ENCODE results near the gene HSP90AB1. TPM values are rescaled to one million over a fixed set of nuclear protein-coding genes. Genes with fewer than 3 reads are reported as not detected.

The HSP90AB1 gene
- polyA plus RNA-seq, 2 donors: 129 to 403 TPM

DNA sequence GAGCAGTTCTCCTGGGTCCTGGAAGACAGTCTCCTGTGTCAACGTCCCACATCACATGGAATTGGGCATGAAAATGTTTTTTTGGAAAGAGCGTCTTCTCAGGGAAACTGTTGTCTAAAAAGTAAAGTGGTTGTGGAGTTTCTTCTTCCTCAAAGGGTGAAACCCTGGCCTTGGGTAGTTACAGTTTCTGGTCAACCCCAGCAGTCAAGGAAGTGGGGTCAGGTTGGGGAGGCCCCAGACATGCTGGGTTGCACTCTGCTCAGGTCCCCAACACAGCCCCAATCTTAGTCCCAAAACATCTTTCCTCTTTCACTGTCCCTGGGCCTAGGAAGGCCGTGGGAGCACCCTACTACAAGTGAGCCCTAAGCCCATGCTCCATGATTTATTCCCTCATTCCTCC, 19.4 kb downstream of the HSP90AB1 start:
- Histone ChIP-seq H3K36me3 (ENCODE audit: control insufficient read depth in 2 of 2, insufficient read depth in 2 of 2, low read length in 1 of 2) (peaks cover 0 to 4% of the 10 kb centered on the region in 2 donors), H3K9me3 (ENCODE audit: control insufficient read depth in 2 of 2, insufficient read depth in 1 of 2, low read depth in 1 of 2, low read length in 1 of 2) (no peaks in the 10 kb centered on the region), H3K27me3 (ENCODE audit: control insufficient read depth in 1 of 2, insufficient read depth in 2 of 2, low read length in 2 of 2) (peaks cover 0 to 9% of the 10 kb centered on the region in 2 donors), H3K27ac (ENCODE audit: low read depth in 2 of 2, low read length in 1 of 2) (no peak overlapping the region), H3K4me3 (ENCODE audit: low read depth in 1 of 2, low read length in 2 of 2) (no peak overlapping the region), H3K4me1 (ENCODE audit: control insufficient read depth in 2 of 2, insufficient read depth in 2 of 2, low read length in 1 of 2) (peaks cover 7 to 22% of the 10 kb centered on the region in 2 donors)
- 79 to 80% methylated on average over 3 of the region's 3 CpGs for WGBS, 2 donors

DNA sequence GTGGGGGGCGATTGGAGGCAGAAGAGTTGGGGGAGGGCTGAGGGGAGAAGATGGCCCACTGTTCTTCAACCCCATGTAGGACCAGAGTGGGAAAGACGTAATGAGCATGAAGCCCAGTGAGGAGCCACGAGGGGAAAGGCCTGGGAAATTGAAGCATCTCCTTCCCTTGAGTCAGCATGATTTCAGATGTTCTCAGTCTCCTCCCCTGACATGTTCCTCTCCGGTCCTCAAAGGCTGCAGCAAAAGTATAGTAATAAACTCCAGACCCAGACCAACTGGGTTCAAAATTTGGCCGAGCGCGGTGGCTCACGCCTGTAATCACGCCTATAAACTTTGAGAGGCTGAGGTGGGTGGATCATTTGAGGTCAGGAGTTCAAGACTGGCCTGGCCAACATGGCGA, 20.4 kb downstream of the HSP90AB1 start:
- WGBS, 2 donors: 72 to 74% methylated on average over 10 of the region's 10 CpGs
- no peaks in the 10 kb centered on the region for H3K9me3 ChIP-seq (ENCODE audit: control insufficient read depth in 2 of 2, insufficient read depth in 1 of 2, low read depth in 1 of 2, low read length in 1 of 2)
- H3K36me3 ChIP-seq (ENCODE audit: control insufficient read depth in 2 of 2, insufficient read depth in 2 of 2, low read length in 1 of 2): peaks cover 0 to under 1% of the 10 kb centered on the region in 2 donors

DNA sequence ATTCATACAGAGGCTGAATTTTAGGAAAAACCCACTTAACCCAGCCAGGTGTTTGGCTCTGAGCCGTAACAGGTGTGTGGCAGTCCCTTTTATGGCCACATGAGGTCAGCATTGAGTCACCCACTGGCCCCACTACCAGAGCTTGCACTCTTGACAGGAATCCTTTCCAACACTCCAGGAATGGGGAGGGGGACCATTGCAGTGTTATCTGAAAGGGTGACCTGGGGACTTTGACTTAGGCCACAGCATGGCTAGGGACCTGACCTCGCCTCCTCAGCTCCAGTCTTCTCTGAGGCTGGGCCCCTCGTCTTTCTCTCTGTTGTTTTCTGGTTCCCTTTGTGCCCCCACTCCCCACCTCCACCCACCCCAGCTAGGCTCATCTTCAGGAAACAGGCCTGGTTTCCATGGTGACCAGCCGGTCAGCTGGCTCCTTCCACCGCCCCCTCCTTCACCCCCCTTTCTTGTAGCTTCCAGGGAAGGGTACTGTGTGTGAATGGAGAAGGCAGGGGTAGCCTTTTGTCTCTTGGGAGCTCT, 21.3 kb downstream of the HSP90AB1 start:
- H3K27ac ChIP-seq (ENCODE audit: low read depth in 2 of 2, low read length in 1 of 2): no peak overlapping the region
- 22 to 27% methylated on average over 5 of the region's 5 CpGs for WGBS, 2 donors
- H3K27me3 ChIP-seq (ENCODE audit: control insufficient read depth in 1 of 2, insufficient read depth in 2 of 2, low read length in 2 of 2): peaks cover 0 to 12% of the 10 kb centered on the region in 2 donors
- H3K4me3 ChIP-seq (ENCODE audit: low read depth in 1 of 2, low read length in 2 of 2): no peak overlapping the region
- H3K9me3 ChIP-seq (ENCODE audit: control insufficient read depth in 2 of 2, insufficient read depth in 1 of 2, low read depth in 1 of 2, low read length in 1 of 2): no peaks in the 10 kb centered on the region
- H3K4me1 ChIP-seq (ENCODE audit: control insufficient read depth in 2 of 2, insufficient read depth in 2 of 2, low read length in 1 of 2): peaks cover 6 to 13% of the 10 kb centered on the region in 2 donors
- H3K36me3 ChIP-seq (ENCODE audit: control insufficient read depth in 2 of 2, insufficient read depth in 2 of 2, low read length in 1 of 2): no peaks in the 10 kb centered on the region

More for the DNA sequence above, 20.4 kb downstream of the HSP90AB1 start:
- Histone ChIP-seq H3K4me3 (ENCODE audit: low read depth in 1 of 2, low read length in 2 of 2) (no peak overlapping the region), H3K4me1 (ENCODE audit: control insufficient read depth in 2 of 2, insufficient read depth in 2 of 2, low read length in 1 of 2) (peaks cover 7 to 22% of the 10 kb centered on the region in 2 donors), H3K27me3 (ENCODE audit: control insufficient read depth in 1 of 2, insufficient read depth in 2 of 2, low read length in 2 of 2) (peaks cover 0 to 10% of the 10 kb centered on the region in 2 donors), H3K27ac (ENCODE audit: low read depth in 2 of 2, low read length in 1 of 2) (no peak overlapping the region)

DNA sequence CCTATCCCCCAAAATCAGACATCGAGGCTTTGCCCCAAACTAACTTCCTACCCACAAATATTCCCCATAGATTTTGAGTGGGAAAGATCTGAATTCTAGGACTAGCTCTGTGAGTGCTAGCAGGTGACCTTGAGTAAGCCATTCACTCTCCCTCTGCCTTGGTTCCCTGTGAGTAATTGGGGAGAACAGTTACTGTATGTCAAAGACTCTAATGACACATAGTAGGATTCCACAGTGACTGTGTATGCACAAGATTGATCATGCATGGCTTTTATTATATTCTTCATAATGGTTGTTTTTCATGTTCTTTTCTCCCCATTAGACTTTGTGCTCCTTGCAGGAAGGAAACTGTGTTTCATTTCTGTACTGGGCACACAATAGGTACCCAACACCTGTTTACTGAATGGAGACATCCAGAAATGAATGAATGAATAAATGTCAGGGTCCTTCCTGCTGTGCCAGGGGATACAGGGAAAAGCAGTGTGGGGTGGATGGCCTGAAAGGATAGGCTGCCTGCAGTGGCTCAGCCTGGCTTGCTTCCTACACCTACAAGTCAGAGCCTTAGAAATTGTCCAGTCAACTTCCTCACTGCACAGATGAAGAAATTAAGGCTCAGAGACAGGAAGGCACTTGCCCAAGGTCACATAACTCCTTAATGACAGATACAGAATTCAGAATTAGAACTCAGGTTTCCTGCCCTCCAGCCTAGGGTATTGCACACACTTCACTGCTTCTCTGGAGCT, 22.4 kb downstream of the HSP90AB1 start:
- Histone ChIP-seq H3K9me3 (ENCODE audit: control insufficient read depth in 2 of 2, insufficient read depth in 1 of 2, low read depth in 1 of 2, low read length in 1 of 2) (no peaks in the 10 kb centered on the region), H3K4me3 (ENCODE audit: low read depth in 1 of 2, low read length in 2 of 2) (no peak overlapping the region), H3K27me3 (ENCODE audit: control insufficient read depth in 1 of 2, insufficient read depth in 2 of 2, low read length in 2 of 2) (peaks cover 0 to 12% of the 10 kb centered on the region in 2 donors), H3K27ac (ENCODE audit: low read depth in 2 of 2, low read length in 1 of 2) (no peak overlapping the region), H3K4me1 (ENCODE audit: control insufficient read depth in 2 of 2, insufficient read depth in 2 of 2, low read length in 1 of 2) (peaks cover 0 to 1% of the 10 kb centered on the region in 2 donors), H3K36me3 (ENCODE audit: control insufficient read depth in 2 of 2, insufficient read depth in 2 of 2, low read length in 1 of 2) (no peaks in the 10 kb centered on the region)
- 59 to 77% methylated on average over 1 of the region's 1 CpG for WGBS, 2 donors

DNA sequence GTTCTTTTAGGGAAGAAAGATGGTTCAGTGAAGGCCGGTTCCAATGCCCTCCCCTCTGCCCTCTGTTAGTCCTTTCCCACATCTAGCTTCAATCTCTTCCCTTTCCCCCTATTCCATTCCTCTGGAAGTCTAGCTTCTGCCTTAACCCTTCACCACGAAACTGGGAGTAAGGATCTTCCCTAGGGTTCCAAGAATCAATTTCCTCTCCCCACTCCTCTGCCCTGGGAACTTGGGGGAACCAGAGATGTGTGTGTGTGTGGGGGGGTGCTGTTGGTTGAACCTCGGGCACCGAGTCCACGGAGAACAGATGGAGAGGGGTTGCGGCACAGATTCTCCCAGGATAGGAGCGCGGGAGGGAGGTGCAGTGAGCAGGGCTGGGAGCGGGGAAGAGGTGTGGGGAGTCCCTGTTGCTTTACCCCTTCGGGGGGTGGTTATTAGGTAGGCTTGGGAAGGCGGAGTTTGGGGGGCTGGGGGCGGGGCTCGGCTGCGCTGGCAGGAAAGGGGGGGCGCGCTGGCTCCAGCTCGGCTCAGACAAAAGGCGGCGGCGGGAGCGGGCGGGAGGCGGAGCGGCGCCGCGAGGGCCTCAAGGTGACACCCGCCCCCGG, 23.1 kb downstream of the HSP90AB1 start, which contains the start of gene TMEM151B:
TSS of gene TMEM151B (plus strand) at position 530 of the 605 bp plus-strand sequence. CDS start 293 bp downstream, outside the sequence.
- 9 to 41% methylated on average over 12 to 28 of the region's 29 CpGs for WGBS, 2 donors
- no peaks in the 10 kb centered on the region for H3K36me3 ChIP-seq (ENCODE audit: control insufficient read depth in 2 of 2, insufficient read depth in 2 of 2, low read length in 1 of 2)
- peak within 1 kb of the TSS in 1 of 2 donors; percentile 49 for H3K4me3 ChIP-seq (ENCODE audit: low read depth in 1 of 2, low read length in 2 of 2)

DNA sequence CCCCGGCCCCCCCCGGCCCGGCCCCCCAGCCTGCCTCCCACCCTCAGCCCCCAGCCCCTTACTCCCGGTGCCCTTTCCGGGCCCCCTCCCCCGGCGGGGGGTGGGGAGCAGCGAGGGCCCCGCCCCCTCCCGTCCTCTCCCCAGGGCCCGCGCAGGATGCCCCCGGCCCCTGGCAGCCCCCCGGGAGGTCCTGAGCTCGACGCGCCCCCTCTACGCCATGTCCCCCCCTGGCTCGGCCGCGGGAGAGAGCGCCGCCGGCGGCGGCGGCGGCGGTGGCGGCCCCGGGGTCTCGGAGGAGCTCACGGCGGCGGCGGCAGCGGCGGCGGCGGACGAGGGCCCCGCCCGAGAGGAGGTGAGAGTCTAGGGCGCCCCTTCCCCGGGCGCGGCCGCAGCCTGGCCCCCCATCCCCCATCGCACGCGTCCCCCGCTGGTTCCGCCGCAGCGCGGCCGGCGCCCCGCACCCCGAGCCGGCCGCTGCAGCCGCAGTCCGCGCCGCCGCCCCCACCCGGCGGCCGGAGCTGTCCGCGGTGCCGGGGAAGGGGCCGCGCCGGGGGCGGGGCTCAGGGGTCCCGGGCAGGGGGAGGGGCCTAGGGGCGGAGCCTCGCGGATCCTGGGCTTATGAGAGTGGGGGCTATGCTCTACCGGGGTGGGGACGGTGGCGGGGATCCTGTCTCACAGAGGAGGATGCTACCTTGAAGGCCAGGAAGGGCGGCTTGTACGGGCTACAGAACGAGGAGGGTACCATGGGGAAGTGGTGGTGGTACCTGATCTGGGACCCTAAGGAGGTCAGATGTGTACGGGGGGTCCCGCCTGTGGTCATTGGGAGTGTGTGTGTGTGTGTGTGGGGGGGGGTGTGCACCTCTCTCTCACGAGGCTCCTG, 23.9 kb downstream of the HSP90AB1 start:
- 2% methylated on average over 25 to 88 of the region's 90 CpGs for WGBS, 2 donors
- Histone ChIP-seq H3K4me3 (ENCODE audit: low read depth in 1 of 2, low read length in 2 of 2) (peak overlapping the region in 1 of 2 donors; percentile 49), H3K27me3 (ENCODE audit: control insufficient read depth in 1 of 2, insufficient read depth in 2 of 2, low read length in 2 of 2) (peaks cover 0 to 12% of the 10 kb centered on the region in 2 donors)

More for the DNA sequence above, 23.1 kb downstream of the HSP90AB1 start, which contains the start of gene TMEM151B:
- no peaks in the 10 kb centered on the region for H3K4me1 ChIP-seq (ENCODE audit: control insufficient read depth in 2 of 2, insufficient read depth in 2 of 2, low read length in 1 of 2)
- no peaks in the 10 kb centered on the region for H3K9me3 ChIP-seq (ENCODE audit: control insufficient read depth in 2 of 2, insufficient read depth in 1 of 2, low read depth in 1 of 2, low read length in 1 of 2)
- H3K27me3 ChIP-seq (ENCODE audit: control insufficient read depth in 1 of 2, insufficient read depth in 2 of 2, low read length in 2 of 2): peaks cover 0 to 12% of the 10 kb centered on the region in 2 donors
- no peak within 1 kb of the TSS for H3K27ac ChIP-seq (ENCODE audit: low read depth in 2 of 2, low read length in 1 of 2)

DNA sequence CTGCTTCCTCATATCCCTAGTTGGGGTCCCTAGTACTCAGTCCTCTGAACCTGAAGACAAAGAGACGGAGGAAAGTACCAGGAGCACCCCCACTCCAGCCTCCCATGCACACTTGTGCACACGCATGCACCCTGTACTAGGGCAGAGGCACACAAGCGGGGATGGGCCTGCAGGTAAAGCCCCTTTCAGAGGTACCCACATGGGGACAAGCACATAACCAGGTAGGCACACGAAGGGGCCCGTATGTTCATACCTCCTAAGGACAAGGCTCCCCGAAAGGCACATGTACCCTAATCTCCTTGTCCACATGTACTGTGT, 24.5 kb downstream of the HSP90AB1 start:
- Histone ChIP-seq H3K36me3 (ENCODE audit: control insufficient read depth in 2 of 2, insufficient read depth in 2 of 2, low read length in 1 of 2) (no peaks in the 10 kb centered on the region), H3K9me3 (ENCODE audit: control insufficient read depth in 2 of 2, insufficient read depth in 1 of 2, low read depth in 1 of 2, low read length in 1 of 2) (no peaks in the 10 kb centered on the region), H3K4me1 (ENCODE audit: control insufficient read depth in 2 of 2, insufficient read depth in 2 of 2, low read length in 1 of 2) (peaks cover 0 to 5% of the 10 kb centered on the region in 2 donors), H3K4me3 (ENCODE audit: low read depth in 1 of 2, low read length in 2 of 2) (no peak overlapping the region), H3K27ac (ENCODE audit: low read depth in 2 of 2, low read length in 1 of 2) (no peak overlapping the region), H3K27me3 (ENCODE audit: control insufficient read depth in 1 of 2, insufficient read depth in 2 of 2, low read length in 2 of 2) (peaks cover 0 to 16% of the 10 kb centered on the region in 2 donors)
- WGBS, 2 donors: 80 to 81% methylated on average over 6 of the region's 6 CpGs

More for the DNA sequence above, 23.9 kb downstream of the HSP90AB1 start:
- Histone ChIP-seq H3K36me3 (ENCODE audit: control insufficient read depth in 2 of 2, insufficient read depth in 2 of 2, low read length in 1 of 2) (no peaks in the 10 kb centered on the region), H3K9me3 (ENCODE audit: control insufficient read depth in 2 of 2, insufficient read depth in 1 of 2, low read depth in 1 of 2, low read length in 1 of 2) (no peaks in the 10 kb centered on the region), H3K27ac (ENCODE audit: low read depth in 2 of 2, low read length in 1 of 2) (no peak overlapping the region), H3K4me1 (ENCODE audit: control insufficient read depth in 2 of 2, insufficient read depth in 2 of 2, low read length in 1 of 2) (peaks cover 0 to 1% of the 10 kb centered on the region in 2 donors)

DNA sequence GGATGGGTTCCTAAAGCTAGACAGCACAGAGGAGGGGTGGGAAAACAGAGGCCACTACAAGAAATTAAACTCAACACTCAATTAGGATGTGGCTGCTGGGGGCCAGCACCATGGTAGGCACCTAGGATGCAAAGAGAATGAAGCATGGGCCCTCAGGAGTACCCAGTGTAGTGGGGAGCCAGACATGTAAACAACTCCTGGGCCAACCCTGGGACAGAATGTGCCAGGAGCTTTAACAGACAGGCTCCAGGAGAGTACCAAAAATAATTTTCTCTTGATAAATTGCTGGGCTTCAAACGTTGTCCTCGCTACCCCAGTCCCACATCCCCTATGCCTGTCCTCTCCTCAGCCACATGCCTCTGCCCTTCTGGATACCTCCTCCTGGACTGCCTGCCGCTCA, 25.0 kb downstream of the HSP90AB1 start:
- 61 to 67% methylated on average over 3 of the region's 3 CpGs for WGBS, 2 donors
- Histone ChIP-seq H3K9me3 (ENCODE audit: control insufficient read depth in 2 of 2, insufficient read depth in 1 of 2, low read depth in 1 of 2, low read length in 1 of 2) (no peaks in the 10 kb centered on the region), H3K27me3 (ENCODE audit: control insufficient read depth in 1 of 2, insufficient read depth in 2 of 2, low read length in 2 of 2) (peaks cover 2 to 17% of the 10 kb centered on the region in 2 donors), H3K4me3 (ENCODE audit: low read depth in 1 of 2, low read length in 2 of 2) (no peak overlapping the region), H3K27ac (ENCODE audit: low read depth in 2 of 2, low read length in 1 of 2) (no peak overlapping the region), H3K36me3 (ENCODE audit: control insufficient read depth in 2 of 2, insufficient read depth in 2 of 2, low read length in 1 of 2) (no peaks in the 10 kb centered on the region), H3K4me1 (ENCODE audit: control insufficient read depth in 2 of 2, insufficient read depth in 2 of 2, low read length in 1 of 2) (peaks cover 0 to 6% of the 10 kb centered on the region in 2 donors)

DNA sequence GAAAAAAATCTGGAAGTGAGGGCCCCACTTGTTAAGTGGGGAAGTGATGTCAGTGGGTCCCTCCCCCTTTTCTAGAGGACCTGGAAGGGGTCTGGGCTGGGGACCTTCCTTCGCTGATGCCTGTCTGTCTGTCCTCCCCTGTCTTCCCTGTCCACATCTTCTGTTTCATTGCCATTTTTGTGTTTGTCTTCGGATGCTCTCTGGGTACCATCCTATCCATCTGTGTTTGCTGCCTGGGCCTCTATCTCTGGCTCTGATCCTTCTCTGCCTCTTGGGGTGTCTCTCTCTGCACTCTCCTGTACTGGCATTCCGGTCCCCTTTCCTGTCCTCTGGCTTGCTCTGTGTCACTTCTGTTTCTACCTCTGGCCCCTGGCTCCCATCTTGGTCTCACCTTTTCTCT, 25.6 kb downstream of the HSP90AB1 start:
- Histone ChIP-seq H3K4me3 (ENCODE audit: low read depth in 1 of 2, low read length in 2 of 2) (no peak overlapping the region), H3K27ac (ENCODE audit: low read depth in 2 of 2, low read length in 1 of 2) (no peak overlapping the region), H3K4me1 (ENCODE audit: control insufficient read depth in 2 of 2, insufficient read depth in 2 of 2, low read length in 1 of 2) (peaks cover 0 to 6% of the 10 kb centered on the region in 2 donors), H3K9me3 (ENCODE audit: control insufficient read depth in 2 of 2, insufficient read depth in 1 of 2, low read depth in 1 of 2, low read length in 1 of 2) (no peaks in the 10 kb centered on the region), H3K27me3 (ENCODE audit: control insufficient read depth in 1 of 2, insufficient read depth in 2 of 2, low read length in 2 of 2) (peaks cover 6 to 17% of the 10 kb centered on the region in 2 donors), H3K36me3 (ENCODE audit: control insufficient read depth in 2 of 2, insufficient read depth in 2 of 2, low read length in 1 of 2) (no peaks in the 10 kb centered on the region)
- 90% methylated on average over 3 of the region's 3 CpGs for WGBS, 2 donors

All from esophagus (tissue), 2 donors.